Activated naive CD8-positive, alpha-beta T cell treated with anti-CD3 and anti-CD28 coated beads, Interleukin-2, amount 50 U/mL, for 24 hours (primary cell): ENCODE data around the gene TNFRSF14.
A peak's percentile ranks its signal among the peaks of the same experiment; 100 is the strongest.
"Not testable (repeated sequence)": the region's sequence is repeated elsewhere in the genome, so short reads cannot be mapped to it uniquely, and the experiment has no call there.

Experiments used
- ATAC-seq: fragments of 150-1000 bp; cut with Tn5 transposase; one replicate; pipeline ENCODE4 v1.10.0; 2021
- DNase-seq: peaks from one replicate; pipeline ENCODE4 v3.0.0; 2021
- H3K27ac Mint-ChIP-seq: one replicate; pipeline ENCODE4 v1.8.0; 2021; ENCODE audit warnings: mild to moderate bottlenecking, mixed read lengths
- H3K27me3 Mint-ChIP-seq: one replicate; pipeline ENCODE4 v1.8.0; 2021; ENCODE audit warnings: mixed read lengths
- H3K36me3 Mint-ChIP-seq: one replicate; pipeline ENCODE4 v1.8.0; 2021; ENCODE audit warnings: low read depth, mixed read lengths
- H3K4me1 Mint-ChIP-seq: one replicate; pipeline ENCODE4 v1.8.0; 2021; ENCODE audit warnings: mixed read lengths
- H3K4me3 Mint-ChIP-seq: one replicate; pipeline ENCODE4 v1.8.0; 2021; ENCODE audit warnings: mild to moderate bottlenecking, moderate library complexity, mixed read lengths
- H3K9me3 Mint-ChIP-seq: one replicate; pipeline ENCODE4 v1.8.0; 2021; ENCODE audit warnings: mixed read lengths

TNFRSF14 gene

GRCh38 chr1:2550309-2550861, 5.8 kb upstream of the TNFRSF14 start:
- not testable (repeated sequence) for H3K9me3 Mint-ChIP-seq, H3K27ac Mint-ChIP-seq, H3K4me3 Mint-ChIP-seq, H3K36me3 Mint-ChIP-seq, H3K27me3 Mint-ChIP-seq, ATAC-seq, DNase-seq
- H3K4me1 Mint-ChIP-seq, result peaks cover 49% of the 10 kb centered on the region

- H3K27me3 Mint-ChIP-seq, H3K36me3 Mint-ChIP-seq, H3K27ac Mint-ChIP-seq, ATAC-seq, DNase-seq, H3K9me3 Mint-ChIP-seq, H3K4me3 Mint-ChIP-seq: not testable (repeated sequence)
- H3K4me1 Mint-ChIP-seq, result peaks cover 56% of the 10 kb centered on the region
Observed at GRCh38 chr1:2551544-2551943, 4.6 kb upstream of the TNFRSF14 start.

- no peaks in the 10 kb centered on the region for H3K27me3 Mint-ChIP-seq
- no peaks in the 10 kb centered on the region for H3K9me3 Mint-ChIP-seq
- no peak overlapping the region for H3K27ac Mint-ChIP-seq
- ATAC-seq (no peak), DNase-seq (no peak)
- H3K36me3 Mint-ChIP-seq, result peaks cover 4% of the 10 kb centered on the region
- H3K4me3 Mint-ChIP-seq, result no peak overlapping the region
- peaks cover 56% of the 10 kb centered on the region for H3K4me1 Mint-ChIP-seq
Observed at GRCh38 chr1:2552189-2552588, 4.0 kb upstream of the TNFRSF14 start.

DNA sequence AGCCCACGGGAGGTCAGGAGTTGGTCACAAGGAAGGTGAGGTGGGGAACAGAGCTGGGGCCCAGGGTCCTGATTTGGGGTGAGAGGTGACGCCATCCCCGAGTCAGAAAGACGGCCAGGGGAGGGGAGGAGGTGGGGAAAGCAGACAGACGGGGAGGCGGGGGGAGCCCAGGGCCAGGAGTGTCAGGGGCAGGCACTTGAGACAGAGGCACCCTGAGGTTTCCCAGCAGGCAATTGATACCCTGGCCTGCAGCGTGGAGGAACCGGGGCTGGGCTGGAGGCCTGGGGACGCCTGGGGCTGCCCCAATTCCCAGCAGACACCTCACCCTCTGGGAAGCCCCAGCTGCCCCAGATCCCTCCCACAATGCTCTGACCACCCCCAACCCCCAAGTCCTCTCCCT, 3.1 kb upstream of the TNFRSF14 start:
- not testable (repeated sequence) for H3K27ac Mint-ChIP-seq, H3K27me3 Mint-ChIP-seq, H3K9me3 Mint-ChIP-seq, DNase-seq, H3K36me3 Mint-ChIP-seq, ATAC-seq, H3K4me3 Mint-ChIP-seq
- H3K4me1 Mint-ChIP-seq, result peaks cover 56% of the 10 kb centered on the region

DNA sequence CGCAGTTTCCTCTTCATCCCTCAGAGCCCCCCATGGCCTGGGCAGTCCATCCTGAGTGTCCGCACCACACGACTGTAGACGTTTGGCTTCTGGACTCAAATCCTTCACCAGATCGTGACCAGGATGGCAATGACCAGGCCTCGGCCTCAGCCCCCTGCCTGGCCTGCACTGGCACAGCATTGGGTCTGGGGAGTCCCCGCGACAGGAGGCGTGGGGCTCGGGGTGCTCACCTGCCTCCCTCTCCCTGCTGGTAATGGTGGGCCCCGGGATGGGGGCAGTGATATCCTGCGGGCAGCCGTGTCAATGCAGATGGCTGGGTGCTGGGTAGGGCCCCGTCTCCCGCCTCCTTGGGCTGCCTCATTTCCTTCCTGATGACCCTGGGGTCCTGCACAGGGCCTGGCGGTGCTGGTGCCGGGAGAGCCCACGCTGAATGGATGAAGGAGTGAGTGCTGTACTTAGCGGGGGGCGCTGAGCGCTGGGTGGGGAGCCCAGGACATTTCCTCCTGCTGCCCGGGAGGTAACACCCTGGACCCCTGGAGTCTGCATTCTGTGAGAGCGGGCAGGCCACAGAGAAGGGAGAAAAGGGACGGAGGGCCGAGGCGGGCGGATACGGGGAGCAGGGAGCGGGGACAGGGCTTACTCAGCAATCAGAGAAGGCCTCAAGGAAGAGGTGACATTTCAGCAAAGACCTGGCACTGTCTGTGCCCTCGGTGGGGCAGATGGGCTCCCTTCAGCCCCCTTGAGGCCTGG, 2.1 kb upstream of the TNFRSF14 start:
- Mint-ChIP-seq H3K27ac (peak overlapping the region; percentile 96), H3K36me3 (peaks cover 4% of the 10 kb centered on the region), H3K9me3 (no peaks in the 10 kb centered on the region), H3K27me3 (no peaks in the 10 kb centered on the region), H3K4me1 (peaks cover 53% of the 10 kb centered on the region), H3K4me3 (peak overlapping the region; percentile 95)
- ATAC-seq, result no peak
- no peak for DNase-seq

- Mint-ChIP-seq H3K9me3 (no peaks in the 10 kb centered on the region), H3K27me3 (no peaks in the 10 kb centered on the region), H3K4me3 (peak overlapping the region; percentile 95), H3K27ac (peak overlapping the region; percentile 96), H3K4me1 (peaks cover 50% of the 10 kb centered on the region), H3K36me3 (peaks cover 4% of the 10 kb centered on the region)
- DNase-seq, result peak; percentile 74
- ATAC-seq, result no peak
Observed at GRCh38 chr1:2554621-2555387, 1.4 kb upstream of the TNFRSF14 start.

- H3K27me3 Mint-ChIP-seq, result no peaks in the 10 kb centered on the region
- peak overlapping the region; percentile 96 for H3K27ac Mint-ChIP-seq
- H3K4me3 Mint-ChIP-seq, result peak overlapping the region; percentile 95
- DNase-seq (peak; percentile 86), ATAC-seq (peak; percentile 78)
- H3K9me3 Mint-ChIP-seq, result no peaks in the 10 kb centered on the region
- peaks cover 43% of the 10 kb centered on the region for H3K4me1 Mint-ChIP-seq
- H3K36me3 Mint-ChIP-seq, result peaks cover 4% of the 10 kb centered on the region
Observed at GRCh38 chr1:2555634-2556276, 416 bp upstream of the TNFRSF14 start.

DNA sequence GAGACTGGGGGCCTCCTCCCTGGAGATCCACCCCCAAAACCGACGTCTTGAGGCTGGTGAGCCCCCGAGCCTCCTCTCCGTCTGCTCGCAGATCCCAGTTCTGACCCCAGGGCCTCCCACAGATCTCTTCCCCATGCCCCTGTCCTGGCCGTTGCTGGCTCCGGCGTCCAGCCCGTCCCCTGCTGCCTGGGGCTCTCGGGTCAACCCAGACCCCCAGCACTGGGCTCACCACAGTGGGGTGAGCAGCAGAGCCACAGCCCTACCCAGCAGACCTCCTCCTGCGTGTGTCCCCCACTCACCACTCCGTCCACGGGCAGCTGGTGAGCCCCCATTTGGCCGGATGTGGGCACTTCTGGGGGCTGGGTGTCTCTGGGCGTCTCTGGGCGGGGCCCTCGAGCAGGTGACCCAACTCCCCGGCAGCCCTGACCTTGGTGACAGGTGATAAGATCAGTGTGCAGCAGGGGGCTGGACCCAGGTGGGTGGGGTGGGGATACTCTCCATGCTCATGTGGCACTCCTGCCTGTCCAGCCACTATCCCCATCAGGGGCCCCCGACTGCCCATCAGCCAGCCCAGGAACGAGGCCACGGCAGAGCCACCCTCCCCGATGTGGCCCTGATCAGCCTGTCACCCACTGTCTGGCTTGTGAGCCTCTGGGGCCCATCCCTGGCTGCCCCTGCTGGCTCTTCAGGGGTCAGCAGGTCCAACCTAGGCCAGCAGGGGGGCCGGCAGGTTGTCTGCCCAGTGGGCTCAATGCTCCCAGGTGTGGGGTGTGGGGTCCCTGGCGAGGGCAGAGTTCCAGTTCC, 709 bp downstream of the TNFRSF14 start:
- Mint-ChIP-seq H3K36me3 (peaks cover 4% of the 10 kb centered on the region), H3K27me3 (no peaks in the 10 kb centered on the region), H3K4me1 (peaks cover 40% of the 10 kb centered on the region), H3K9me3 (no peaks in the 10 kb centered on the region), H3K4me3 (peak overlapping the region; percentile 95), H3K27ac (peak overlapping the region; percentile 96)
- no peak for ATAC-seq
- DNase-seq, result peak; percentile 58

GRCh38 chr1:2557482-2558400, 1.6 kb downstream of the TNFRSF14 start:
- no peak for DNase-seq
- peaks cover 4% of the 10 kb centered on the region for H3K36me3 Mint-ChIP-seq
- no peaks in the 10 kb centered on the region for H3K9me3 Mint-ChIP-seq
- no peaks in the 10 kb centered on the region for H3K27me3 Mint-ChIP-seq
- peaks cover 40% of the 10 kb centered on the region for H3K4me1 Mint-ChIP-seq
- no peak for ATAC-seq
- H3K27ac Mint-ChIP-seq, result peak overlapping the region; percentile 82
- peak overlapping the region; percentile 95 for H3K4me3 Mint-ChIP-seq

- Mint-ChIP-seq H3K36me3 (peaks cover 4% of the 10 kb centered on the region), H3K27me3 (no peaks in the 10 kb centered on the region), H3K4me1 (peaks cover 40% of the 10 kb centered on the region), H3K4me3 (peak overlapping the region; percentile 95), H3K9me3 (no peaks in the 10 kb centered on the region), H3K27ac (peak overlapping the region; percentile 46)
- ATAC-seq (no peak), DNase-seq (no peak)
Observed at GRCh38 chr1:2558420-2558819, 2.2 kb downstream of the TNFRSF14 start.

GRCh38 chr1:2558861-2559260, 2.7 kb downstream of the TNFRSF14 start:
- Mint-ChIP-seq H3K4me1 (peaks cover 38% of the 10 kb centered on the region), H3K36me3 (peaks cover 4% of the 10 kb centered on the region), H3K4me3 (peak overlapping the region; percentile 46), H3K27ac (peak overlapping the region; percentile 46), H3K9me3 (no peaks in the 10 kb centered on the region), H3K27me3 (no peaks in the 10 kb centered on the region)
- DNase-seq (no peak), ATAC-seq (no peak)

- no peak overlapping the region for H3K4me3 Mint-ChIP-seq
- DNase-seq (no peak), ATAC-seq (no peak)
- no peak overlapping the region for H3K27ac Mint-ChIP-seq
- no peaks in the 10 kb centered on the region for H3K9me3 Mint-ChIP-seq
- no peaks in the 10 kb centered on the region for H3K27me3 Mint-ChIP-seq
- peaks cover 31% of the 10 kb centered on the region for H3K4me1 Mint-ChIP-seq
- peaks cover 4% of the 10 kb centered on the region for H3K36me3 Mint-ChIP-seq
Observed at GRCh38 chr1:2559509-2560298, 3.5 kb downstream of the TNFRSF14 start.
